Measurements from ENCODE around the gene PHLDA2.

PHLDA2 gene, protein sequence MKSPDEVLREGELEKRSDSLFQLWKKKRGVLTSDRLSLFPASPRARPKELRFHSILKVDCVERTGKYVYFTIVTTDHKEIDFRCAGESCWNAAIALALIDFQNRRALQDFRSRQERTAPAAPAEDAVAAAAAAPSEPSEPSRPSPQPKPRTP

DNA sequence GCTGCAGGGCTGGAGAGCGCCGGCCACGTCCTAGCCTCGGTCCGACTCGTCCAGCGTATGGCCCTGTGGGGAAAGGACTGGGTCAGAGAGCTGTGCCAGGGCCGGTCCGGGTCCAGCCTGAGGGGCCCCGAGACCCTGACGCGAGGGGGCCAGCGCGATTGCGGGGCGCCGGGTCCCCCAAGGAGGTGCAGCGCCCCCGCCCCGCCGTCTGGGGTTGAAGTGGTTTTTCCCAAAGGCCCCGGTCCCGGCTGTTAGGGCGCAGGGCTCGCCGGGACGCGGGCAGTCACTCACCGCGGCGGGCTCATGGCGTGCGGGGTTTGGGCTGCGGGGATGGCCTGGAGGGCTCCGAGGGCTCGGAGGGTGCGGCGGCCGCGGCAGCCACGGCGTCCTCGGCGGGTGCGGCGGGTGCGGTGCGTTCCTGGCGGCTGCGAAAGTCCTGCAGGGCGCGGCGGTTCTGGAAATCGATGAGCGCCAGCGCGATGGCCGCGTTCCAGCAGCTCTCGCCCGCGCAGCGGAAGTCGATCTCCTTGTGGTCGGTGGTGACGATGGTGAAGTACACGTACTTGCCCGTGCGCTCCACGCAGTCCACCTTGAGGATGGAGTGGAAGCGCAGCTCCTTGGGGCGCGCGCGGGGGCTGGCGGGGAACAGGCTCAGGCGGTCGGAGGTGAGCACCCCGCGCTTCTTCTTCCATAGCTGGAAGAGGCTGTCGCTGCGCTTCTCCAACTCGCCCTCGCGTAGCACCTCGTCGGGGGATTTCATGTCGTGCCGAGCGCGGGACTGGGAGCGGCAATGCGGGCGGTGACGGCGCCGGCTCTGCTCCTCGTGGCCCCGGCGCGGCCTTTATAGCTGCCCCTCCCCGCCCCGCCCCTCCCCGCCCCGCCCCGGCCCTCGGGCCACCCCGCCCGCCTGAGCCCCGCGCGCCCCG, at the start of gene PHLDA2:
Gene PHLDA2, minus strand, starts transcription at position 816 of the 926 bp plus-strand sequence. Its CDS starts 56 bp downstream, at position 760.
- no peak for DNase-seq

DNA sequence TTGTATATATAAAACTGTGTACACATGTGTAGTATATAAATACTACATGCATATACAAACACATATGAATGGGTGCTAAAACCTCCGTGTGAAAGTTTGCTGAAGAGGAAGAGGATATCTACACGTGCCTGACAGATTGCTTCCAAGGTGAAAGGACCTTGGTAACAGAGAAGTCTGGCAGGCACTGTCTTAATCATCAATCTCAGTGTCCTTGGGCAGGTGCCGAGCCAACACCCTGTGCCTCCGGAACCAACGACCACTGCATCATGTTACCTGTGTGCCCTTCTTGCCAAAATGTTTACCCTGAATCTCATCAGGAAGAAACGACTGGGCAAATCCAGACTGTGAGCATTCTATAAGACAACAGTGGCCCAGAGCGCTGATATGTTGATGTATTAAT, 47.9 kb upstream of the PHLDA2 start:
- no peak for DNase-seq

DNA sequence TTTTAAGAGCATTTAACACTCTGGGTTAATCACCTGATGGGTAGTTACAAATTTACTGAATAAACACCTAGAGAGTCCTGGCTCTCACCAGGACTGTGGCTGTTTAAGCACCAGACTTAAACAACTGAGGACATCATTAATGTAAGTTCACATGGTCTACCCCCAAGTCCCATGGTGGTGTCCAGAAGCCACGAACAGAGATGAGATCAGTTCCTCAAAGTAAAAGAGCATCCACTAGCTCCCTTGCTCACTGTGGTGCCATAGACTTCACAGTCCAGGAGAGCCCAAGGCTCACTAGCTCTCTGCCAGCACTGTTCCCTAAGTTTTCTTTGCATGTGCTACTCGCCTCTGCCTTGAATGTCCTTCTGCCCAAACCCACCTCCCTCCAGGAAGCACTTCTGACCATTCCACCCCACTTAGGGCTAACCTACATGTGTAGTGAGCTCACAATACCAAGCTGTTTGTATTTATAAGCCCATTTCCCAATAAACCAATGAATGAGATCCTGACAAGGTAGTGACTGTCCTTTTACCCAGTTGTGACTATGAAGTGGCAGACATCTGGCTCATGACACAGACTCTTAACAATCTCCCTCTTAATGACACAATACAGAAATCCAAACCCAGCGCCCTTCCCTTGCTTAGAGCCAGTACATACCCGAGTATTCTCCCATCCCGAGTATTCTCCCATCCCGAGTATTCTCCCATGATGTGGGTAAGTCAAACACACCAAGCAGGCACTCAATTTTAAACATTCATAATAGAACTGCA, 47.3 kb upstream of the PHLDA2 start:
- no peak for DNase-seq

DNA sequence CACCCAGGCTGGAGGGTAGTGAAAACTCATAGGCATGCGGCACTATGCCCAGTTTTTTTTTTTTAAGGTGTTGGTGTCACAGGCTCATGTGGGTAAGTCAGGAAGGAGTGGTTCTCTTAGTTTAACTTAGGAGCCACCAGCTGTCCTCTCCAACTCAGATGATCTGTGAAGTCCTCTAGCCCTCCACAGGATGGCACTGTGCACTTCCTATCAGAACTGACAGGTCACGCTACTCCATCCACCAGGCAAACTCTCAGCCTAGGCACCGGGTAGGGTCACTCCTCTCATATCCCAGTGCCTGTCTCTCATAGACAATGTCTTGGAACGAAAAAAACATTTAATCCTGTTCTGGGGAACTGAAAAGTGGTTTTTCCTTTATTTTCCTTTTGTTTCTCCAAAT, 46.4 kb upstream of the PHLDA2 start:
- no peak for DNase-seq

DNA sequence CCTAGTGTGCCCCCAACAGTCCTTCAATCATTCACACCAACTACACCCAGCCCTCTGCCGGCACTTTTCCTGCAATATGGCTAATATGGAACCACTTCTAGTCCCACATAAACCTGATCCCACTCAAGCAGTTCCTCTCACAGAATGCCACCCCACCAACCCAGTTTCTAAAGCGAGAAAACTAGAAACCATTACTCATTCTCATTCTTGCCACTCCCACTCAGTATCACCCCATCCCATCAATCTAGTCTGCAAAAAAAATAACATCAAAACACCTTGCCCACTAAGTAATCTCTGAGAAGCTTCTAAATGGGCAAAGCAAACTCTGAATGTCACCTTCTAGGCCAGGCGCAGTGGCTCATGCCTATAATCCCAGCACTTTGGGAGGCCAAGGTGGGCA, 45.1 kb upstream of the PHLDA2 start:
- DNase-seq: no peak

DNA sequence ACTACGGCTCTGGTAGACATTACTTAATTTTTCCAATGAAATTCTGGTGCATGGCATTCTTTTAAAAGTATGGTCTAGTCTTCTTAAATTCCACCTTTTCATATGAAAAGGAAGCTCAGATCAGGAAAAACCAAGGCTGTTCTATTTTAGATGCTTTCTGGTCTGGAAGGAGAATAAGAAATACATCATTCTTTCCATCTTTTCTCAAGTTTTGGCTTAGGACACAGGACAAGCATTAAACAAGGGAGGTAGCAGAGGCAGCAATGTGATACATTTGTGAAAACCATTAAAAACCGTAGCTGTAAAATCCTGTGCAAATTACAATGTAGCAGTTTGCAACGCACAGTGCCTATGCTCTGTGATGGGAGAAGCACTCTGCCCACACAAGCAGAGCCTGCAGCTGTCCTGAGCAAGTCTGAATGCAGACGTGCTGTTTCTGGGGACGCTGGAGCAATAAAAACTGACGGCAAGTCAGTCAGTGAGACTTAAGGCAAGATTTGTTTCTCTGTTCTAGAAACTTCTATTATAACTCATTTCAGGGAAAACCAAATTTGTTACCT, 39.2 kb upstream of the PHLDA2 start:
- DNase-seq: no peak

DNA sequence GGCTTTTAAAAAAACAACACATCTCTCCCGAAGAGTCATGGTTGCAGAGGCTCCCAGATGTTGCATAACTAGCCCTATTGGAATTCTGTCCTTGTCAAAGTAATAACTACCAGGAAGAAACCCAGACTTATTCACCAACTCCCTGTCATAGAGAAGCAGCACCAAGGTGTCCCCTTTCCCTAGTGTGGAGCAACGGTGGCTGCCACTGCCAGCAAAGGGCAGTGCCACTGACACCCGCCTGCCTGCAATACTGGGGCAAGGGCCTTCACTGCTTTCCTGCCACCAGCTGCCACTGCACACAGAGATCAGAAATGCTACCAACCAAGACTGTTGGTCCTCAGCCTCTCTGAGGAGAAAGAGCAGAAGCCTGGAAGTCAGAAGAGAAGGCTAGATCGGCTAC, 35.6 kb upstream of the PHLDA2 start:
- no peak for DNase-seq

DNA sequence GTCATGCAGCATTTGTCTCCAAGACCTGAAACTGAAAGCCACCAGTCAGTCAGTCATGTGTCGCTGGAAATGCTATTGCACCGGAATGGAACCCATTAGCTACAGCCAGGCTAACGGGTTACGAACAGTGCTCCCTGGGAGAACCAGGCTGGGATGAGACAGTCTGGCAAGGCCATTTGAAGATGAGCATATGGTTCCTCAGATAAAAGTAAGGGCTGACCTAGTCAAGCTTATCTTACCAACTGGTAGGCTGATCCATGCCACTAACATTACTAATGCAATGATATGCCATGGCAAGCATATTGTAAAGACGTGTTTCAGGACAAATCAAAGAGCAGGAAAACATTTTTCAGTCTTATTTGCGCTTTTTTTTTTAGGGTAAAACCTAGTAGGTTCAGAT, 34.5 kb upstream of the PHLDA2 start:
- DNase-seq: no peak

DNA sequence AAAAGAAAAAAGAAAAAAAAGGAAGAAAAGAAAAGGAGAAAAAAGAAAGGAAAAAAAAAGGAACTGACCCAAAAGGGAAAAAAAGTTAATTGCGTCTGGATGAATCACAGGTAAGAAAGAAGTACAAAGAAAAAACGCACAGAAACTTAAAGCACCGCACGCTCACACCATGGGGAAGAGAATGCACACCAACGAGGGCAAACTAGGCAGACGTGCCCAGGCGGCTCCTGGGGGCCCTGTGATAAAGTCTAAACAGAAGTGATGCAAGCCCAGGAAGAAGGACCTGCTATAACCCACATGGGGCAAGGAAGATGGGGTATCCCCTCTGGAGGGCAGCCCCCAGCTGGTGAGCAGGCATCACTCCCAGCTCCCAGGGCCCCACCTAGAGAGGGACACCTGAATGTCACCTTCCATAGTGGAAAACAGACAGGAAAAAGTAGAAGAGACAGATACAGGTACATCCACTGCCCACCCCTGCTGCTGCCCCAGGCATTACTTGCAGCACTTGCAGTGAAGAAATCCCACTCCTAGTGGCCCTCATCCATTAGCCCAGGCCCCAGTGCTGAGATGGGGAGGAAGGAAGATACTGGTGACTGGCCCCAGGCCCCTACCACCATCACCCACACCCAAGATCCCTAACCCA, 34.0 kb upstream of the PHLDA2 start:
- no peak for DNase-seq

DNA sequence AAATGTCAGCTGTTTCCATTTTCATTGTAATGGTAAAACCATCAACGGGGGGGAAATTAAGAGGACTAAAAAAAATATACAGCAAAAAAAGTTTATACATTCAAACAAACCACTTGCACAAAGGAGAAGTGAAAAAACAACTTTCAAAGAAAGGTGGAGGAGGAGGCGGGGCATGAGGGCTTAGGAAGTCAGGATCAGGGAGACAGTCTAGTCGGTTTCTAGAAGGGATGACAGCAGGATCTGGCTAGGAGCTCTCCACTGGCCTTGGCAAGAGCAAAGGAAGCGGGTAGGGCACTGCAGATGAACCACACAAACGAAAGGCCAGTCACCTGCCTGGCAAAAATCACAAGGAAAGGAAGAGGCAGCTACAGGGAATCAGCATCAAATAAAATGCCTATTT, 31.9 kb upstream of the PHLDA2 start:
- DNase-seq: no peak

DNA sequence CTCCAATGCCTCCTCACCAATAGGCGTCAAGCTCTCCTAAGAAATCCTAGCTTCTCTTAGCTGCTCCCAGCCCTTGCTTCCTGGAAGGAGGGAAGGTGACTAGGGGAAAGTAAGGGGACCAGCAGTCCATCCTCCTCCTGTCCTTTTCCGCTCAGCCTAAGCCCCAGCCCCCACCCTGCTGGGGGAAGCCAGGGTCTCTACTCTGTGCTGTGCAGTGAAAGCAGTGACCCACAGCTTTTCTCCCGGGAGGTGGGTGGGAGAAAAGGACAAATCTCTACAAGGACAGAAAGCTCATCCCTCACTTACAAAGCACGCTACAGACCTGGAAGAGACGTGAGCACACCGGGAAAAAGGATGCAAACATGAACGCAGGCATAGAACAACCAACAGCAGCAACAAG, 30.9 kb upstream of the PHLDA2 start:
- DNase-seq: no peak

DNA sequence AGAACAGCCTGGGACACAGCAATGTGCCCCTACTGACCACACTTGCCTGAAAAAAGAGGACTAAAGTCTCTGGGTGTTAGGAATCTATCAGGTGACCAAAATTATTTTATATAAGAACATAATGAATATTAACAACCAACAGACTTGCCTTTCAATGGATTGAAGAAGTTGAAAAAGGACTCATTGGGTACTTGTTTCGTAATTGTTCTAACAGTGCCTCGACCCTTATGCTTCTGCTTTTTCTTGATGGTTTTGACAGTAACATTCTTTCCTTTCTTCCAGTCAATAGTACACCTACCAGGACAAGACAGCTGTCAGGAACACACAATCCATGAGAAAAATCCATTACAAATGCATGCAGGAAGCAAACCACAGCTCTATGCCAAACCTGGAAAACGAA, 29.0 kb upstream of the PHLDA2 start:
- DNase-seq: no peak

DNA sequence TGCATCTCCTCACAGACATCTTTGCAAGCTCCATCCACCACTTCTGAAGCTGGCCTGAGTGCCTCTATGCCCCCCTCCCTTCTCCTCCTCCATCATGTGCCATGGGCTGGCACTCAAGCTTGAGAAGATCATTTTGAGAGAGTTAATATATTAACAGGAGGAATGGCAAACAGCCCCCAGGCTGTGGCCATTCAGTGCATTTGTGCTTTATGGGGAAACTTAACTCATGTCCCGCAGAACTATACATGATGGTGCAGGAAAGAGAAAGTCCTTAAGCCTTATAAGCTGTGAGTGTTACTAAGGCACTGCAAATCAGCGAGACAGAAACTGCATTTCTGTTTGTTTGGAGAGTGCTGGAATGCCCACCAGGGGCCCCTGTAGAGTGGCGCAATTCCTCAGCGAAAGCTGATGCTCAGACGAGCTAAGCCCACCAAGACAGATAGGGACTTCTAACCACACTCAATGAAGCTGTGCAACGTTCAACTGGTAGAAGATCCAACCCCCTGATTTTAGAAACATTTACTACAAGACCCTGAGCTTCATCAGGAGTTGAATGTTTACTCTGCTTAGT, 26.8 kb upstream of the PHLDA2 start:
- DNase-seq: no peak

DNA sequence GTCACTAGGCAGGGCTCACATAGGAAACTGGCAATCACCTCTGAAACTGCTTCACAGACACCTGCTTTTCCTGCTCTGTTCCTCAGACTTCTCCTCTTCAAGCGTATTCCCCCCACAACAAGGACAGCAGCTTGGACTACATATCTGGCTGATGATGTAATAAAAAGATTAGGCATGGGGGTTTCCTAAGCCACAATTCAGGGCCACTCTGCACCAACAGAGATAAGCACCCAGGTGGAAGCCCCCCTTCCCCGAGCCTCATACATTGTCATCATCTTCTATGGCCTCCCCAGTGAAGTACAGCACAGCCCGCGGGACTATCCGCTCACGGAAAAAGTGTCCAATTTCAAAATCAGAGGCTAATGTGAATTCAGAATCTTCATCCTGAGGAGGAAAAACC, 25.0 kb upstream of the PHLDA2 start:
- DNase-seq: no peak

DNA sequence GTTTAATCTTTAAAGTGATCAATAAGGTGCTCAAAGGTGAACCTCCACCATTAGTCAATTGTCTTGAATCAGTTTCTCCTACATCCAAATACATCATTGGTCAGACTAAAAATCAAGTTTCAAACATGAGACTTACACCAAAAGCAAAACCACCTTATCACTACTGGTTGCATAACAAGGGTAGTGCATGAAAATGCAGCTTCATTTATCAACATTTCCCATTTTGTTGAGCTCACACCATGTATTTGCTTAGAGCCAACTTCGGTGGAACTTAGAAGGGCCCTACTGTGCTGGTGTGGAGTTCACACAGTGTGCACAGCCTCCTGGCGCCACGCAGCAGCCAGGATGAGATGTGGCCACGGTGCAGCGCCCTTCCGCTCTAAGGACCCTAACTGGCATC, 23.1 kb upstream of the PHLDA2 start:
- DNase-seq: no peak

DNA sequence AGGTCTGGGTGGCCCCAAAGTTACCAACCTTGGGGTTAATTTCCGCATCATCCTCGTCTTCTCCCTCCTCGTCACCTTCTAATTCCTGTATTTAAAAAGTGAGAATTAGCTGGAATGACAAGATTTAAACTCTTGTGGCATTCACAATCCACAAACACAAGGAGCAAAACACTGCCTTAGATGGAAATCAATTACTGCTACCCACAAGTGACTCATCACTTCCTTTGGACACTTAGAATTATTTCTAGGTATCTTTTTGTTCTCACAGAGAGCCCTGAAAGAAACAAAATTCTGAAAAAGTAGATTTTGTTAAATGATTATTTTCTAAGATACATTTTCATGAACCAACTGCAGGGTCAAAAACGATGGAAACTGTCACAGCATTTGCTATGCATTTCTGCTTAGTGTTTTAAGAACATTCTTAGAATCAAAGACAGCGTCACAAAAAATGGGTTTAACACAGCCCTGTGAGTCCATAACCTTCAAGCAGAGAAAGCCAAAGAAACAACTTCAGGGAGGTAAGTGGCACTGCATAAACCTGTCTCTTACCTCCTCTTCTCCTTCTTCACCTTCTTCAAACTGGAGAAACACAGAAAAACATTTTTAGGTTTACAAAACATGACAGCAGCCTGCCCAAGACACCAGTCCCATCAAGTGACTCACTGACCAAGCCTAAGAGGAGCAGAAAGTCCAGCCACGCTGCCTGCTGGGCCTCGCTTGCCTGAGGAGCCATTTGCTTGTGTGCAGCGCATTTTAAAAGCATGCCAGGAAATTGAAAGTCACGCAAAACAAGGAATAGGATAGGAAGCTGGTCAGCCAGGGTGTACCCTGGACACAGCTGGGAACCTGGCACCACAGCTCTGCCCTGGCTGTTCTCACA, 22.3 kb upstream of the PHLDA2 start:
- no peak for DNase-seq

DNA sequence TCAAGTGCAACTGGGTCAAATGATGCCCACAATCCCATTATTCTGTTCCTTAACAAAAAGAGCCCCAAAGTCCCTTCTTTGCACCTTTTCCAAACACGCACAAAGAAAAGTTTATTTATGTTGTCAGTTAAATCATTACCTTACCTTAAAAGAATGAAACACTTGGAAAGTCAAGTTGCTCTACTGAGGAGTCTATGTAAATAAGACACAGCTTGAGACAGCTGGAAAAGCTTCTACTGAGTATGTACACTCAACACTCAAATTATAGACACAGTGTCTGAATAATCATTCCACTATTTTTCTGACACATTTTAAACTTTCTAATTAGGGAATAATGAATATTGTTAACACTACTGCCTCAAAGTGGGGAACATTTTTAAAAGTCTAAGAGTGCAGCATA, 21.6 kb upstream of the PHLDA2 start:
- no peak for DNase-seq

DNA sequence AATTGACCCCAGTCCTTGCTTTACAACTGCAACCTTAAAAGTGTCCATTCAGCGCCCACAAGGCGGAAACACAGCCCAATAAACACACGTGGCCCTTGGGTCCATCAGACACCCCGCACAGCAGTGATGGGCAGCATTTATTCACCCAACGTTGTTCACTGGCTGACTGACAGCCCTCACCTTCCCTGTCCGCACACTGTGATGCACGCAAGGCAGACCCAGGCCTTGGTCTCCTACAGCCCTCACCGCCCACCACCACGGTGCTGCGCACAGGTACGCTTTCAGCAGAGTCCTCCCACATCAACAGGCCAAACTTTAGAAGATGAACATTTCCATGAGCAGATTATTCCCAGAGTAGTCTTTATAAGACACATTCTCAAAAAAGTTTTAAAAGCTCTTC, 20.7 kb upstream of the PHLDA2 start:
- no peak for DNase-seq

DNA sequence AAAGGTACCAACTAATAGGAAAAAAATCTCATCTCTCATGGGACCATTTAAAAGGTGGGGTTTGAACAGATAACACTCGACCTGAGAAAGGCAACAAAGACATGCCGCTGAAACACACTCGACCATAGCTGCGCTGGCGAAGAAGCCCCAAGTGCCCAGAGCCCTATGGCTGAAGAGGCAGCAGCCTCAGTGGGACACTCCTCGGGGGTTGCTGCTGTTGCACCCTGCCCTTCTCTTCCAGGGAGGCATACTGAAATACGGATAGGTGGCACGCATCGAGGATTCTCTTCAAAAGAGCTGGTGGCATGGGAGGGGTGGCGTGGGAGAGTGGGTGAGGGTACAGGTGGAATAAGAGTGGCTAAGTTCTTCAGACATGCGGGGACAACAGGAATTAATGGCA, 18.5 kb upstream of the PHLDA2 start:
- DNase-seq: no peak

DNA sequence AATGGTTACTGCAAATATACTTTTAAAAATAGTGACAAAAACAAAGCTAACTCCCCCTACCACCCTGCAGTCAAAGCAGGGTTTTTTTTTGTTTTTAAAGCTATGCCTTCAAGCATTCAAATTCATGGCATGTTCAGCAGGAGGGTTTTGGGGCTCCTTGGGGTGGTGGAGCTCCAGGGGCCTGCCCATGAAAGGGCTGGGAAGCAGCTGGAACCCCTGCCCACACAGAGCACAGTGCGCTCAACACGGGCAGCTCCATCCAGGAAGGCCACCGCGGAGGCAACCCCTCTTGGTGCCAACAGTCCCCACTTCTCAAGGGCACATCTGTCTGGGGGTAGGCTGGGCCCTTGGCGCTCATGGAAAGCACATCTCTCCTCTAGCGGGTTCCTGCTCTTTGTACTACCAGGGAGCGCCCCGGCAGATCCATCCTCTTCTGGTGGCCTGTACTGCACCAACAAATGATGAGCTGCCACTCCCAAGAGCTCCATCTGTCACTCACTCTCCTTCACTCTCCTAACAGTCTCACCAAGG, 16.6 kb upstream of the PHLDA2 start:
- no peak for DNase-seq

DNA sequence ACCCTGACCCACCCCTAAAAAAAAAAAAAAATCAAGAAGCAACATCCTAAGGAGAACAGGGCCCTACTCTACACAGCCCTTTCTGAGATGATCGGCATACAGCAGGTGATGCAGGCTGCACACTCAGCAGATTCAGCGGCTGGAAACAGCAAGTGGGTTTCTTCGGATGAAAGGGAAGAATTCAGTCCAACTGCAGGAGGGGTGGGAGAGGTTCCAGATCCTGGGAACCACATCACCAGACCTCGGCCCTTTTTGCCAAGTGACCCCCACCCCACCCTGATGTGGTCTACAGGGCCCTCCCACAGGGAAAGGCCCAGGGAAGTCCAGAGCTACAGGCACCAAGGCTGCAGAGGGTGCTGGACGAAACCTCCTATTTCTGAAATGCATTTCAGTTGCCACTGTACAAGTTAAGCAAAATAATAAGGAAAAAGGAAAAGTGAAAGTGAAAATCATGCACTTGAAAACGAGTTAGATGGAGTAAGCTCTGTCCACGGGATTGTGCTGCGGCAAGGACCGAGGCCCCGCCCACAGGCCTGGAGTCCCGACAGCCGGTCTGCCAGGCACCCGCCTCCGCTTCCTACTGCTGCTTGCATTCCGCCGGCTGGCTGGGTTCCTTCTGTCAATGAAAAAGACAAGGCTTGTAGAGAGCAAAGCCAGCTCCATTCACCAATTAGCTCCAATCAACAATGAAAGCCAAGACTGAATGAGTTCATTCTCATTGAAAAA, 16.0 kb upstream of the PHLDA2 start:
- no peak for DNase-seq
